GM19023 (cell line): ENCODE measurements around the gene YEATS4.
"Not testable (repeated sequence)": the region's sequence is repeated elsewhere in the genome, so short reads cannot be mapped to it uniquely, and the experiment has no call there.

ENCODE experiments used
- ATAC-seq: cut with Tn5 transposase; IDR thresholded peaks from one replicate; pipeline ENCODE4 v1.9.1; 2021; ENCODE audit warnings: mild to moderate bottlenecking, moderate library complexity; ENCODE audit not compliant: unreplicated experiment

Gene YEATS4

DNA sequence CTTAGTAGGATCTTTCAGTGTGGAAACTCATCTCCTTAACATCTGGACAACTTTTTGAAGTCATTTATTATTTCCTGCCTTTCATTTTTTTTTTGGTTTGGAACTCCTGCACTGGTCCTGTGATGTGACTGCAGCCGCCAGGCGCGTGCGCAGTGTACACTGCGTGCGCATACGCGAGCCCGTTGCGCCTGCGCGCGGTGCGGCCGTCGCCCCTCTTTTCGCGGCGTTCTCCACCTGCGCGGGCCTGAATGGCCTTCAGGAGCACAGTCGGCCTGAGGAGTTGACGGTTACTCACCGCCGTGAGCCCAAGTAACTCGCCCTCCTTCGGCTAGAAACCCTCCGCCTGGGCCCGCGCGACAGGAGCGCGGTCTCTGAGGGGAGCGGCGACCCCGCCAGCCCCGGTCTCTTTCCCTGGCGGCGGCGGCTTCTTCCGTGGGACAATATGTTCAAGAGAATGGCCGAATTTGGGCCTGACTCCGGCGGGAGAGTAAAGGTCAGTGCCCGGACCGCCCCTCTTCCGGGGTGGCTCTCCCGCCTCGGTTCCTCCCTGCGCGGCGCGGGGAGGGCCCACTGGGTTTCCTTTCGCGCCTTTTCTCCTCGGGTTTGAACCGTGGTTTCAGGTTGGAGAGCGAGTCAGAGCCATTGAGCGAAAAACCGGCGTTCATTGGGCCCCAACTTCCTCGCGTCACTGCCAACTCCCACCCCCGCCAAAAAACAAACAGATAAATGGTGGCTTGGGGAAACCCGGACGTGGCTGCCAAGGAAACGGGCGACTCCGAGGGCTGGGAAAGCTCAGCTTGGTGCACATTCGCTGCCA is at the start of gene YEATS4:
Gene YEATS4, plus strand, starts transcription at position 213 of the 817 bp plus-strand sequence. Its CDS starts 230 bp downstream, at position 443.
- peak; percentile 86 for ATAC-seq

DNA sequence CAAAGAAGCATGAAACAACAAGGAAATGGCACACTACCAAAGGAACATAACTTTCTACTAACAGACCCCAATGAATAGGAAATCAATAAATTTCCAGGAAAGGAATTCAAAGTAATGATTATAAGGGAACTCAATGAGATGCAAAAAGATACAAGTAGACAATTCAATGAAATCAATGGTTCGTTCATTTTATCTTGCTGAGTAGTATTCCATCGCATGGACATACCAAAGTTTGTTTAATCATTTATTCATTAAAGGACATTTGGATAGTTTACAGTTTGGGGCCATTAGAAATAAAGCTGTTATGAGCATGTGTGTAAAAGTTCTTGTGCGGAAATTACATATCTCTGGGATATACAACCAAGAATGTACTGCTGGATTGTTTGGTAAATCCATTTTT is 46.3 kb upstream of the YEATS4 start:
- ATAC-seq: no peak

DNA sequence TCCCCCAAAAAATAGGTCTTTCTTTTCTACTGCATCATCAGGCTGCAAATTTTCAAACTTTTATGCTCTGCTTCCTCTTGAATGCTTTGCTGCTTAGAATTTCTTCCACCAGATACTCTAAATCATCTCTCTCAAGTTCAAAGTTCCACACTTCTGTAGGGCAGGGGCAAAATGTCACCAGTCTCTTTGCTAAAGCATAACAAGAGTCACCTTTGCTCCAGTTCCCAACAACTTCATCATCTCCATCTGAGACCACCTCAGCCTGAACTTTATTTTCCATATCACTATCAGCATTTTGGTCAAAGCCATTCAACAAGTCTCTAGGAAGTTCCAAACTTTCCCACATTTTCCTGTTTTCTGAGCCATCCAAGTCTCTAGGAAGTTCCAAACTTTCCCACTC is 42.8 kb upstream of the YEATS4 start:
- not testable (repeated sequence) for ATAC-seq

- ATAC-seq: not testable (repeated sequence)
These were observed 42.3 kb upstream of the YEATS4 start for GRCh38 chr12:69317233-69317632.

- ATAC-seq: no peak
These were observed 41.3 kb upstream of the YEATS4 start for GRCh38 chr12:69318225-69318624.

DNA sequence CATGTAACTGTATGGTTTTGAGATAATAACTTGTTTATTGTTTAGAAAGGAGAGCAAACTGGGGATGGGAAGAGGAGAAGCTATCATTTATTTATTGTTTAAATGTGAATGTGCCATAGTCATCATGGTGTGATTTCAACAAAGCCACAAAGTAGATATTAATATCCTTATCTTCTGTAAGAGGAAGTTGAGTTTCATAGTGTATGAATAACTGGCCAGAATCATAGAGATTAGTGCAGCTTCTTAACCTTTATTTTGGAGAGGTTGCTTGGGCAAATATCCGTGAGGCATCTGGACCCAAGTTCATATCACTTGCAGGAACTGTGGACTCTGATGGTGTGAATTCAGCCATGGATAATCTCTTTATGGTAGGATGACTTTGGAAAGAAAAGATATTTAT is 38.2 kb upstream of the YEATS4 start:
- ATAC-seq: no peak

DNA sequence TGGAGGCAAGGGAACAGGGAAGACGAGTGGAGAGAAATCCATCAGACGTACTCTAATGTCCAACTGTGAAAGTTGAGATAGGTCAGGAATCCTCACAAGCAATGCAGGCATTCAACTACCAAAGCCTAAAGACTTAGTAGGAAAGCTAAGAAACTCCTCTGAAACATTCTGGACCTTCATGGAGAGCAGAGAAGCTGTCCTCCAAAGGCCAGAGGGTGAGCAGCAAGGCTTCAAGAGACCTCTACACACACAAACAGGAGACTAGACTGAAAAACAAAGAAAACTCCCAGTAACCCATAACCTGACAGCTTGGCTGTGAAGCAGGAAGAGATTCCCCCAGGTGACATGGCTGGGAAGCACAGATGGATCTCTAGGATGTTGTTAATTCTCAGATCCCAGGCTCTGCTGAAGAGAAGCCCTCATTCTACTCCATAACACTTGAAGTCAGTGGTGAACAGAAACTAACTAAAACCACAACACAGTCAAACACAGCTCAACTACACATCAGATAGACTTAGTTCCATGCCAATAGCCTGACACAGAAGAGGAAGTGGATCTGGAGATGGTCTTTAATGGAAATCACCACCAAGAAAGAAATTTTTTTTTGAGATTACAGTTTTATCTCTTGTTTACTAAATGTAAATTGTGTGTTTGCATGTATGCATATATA is 34.6 kb upstream of the YEATS4 start:
- peak; percentile 93 for ATAC-seq

- ATAC-seq: no peak
These were observed 31.1 kb upstream of the YEATS4 start for GRCh38 chr12:69328426-69328825.

- ATAC-seq: no peak
These were observed 29.7 kb upstream of the YEATS4 start for GRCh38 chr12:69329669-69330428.

DNA sequence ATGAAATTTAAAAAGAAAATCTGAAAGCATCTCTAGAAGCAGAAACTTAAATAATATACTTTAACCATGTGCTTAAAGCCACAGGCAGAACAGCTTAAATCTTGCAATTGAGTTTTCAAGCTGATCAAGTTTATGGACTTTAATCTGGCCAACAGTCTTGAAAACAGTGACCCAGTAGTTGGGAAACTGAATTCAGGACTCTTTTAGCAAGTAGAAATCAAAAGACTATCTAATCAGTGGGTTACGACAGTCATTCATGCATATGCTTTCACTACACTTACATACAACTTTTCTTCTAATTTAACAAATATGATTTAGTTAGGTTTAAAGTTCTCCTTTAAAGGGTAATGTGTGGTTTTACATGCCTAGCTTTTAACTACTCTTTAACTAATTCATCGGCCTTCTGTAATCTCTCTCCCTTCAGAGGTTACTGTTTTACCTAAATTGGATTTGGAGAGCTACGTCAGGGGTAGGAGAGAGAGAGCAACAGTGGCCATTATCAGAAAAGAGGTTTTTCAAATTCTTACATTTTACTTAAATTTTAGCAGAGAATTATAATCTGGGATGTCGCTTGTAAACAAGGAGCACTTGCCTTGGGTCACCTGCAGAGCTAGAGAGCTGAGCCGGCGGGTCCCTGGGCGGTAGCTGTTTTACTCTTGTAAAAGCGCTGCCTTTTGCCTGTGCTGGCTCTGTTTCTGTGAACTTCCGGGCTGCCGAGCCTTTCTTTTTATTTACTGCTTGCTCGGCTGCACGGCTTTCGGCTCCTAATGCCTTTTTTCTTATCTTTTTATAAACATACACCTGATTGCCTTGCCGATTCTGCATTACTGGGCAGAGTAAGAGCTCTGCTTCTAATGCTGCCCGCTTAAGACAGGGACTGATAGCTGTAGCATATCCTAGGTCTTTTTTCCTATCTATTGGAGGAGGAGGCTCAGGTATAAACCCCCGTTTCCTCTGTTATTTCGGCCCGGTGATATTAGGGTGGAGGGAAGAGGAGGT is 28.8 kb upstream of the YEATS4 start:
- ATAC-seq: peak; percentile 81

DNA sequence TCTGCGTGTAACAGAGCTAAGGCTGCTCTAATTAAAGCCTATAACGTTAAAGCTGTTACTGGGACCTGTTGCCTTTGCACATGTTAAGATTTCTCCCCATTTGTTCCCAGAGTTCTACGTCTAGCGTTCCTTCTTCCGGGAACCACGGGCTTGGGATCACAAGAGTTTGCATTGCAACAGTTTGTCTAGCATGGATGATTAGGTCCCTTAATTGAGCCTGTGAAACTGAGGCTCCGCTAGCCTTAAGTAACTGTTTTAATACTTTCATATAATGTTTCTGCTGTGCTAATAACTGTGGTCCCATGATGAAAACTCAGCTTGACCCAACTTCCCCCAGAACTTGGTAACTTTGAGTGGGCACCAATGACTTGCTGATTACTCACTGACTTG is 28.0 kb upstream of the YEATS4 start:
- ATAC-seq: no peak

- ATAC-seq: no peak
These were observed 27.4 kb upstream of the YEATS4 start for GRCh38 chr12:69331909-69332684.

- no peak for ATAC-seq
These were observed 26.7 kb upstream of the YEATS4 start for GRCh38 chr12:69332815-69333358.

GRCh38 chr12:69334158-69334557 is 25.4 kb upstream of the YEATS4 start:
- no peak for ATAC-seq

DNA sequence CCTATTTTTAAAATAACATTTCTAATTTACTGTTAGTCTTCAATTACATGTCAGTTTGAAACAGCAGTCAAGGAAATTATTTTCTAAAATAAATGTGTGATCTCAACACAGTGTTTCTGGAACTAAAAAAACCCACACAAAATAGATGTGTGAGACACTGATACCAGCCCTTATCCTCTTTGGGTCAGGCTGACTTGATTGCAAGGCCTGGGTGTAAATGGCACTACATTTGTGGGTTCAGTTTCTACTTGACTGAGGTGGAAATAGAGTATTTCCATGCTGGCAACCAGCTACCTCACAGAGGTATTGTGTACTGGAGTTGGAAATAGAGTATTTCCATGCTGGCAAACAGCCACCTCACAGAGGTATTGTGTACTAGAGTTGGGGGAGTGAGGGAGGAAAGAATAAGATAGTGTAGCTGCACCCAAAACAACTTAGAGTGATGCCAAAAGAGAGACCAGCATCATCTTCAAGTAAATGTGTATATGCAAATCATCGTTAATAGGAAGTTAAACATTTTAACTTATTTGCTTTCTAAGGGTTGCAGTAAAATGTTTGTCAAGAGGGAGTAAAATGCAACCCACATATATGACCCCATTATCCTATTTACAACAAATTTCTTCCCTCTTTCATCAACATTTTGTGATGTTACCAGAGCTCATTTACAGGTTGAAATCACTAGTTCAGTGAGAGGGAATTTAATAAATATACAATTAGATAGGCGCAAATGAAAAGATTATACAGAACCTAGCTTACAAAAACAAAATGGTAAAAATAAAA is 22.0 kb upstream of the YEATS4 start:
- no peak for ATAC-seq

DNA sequence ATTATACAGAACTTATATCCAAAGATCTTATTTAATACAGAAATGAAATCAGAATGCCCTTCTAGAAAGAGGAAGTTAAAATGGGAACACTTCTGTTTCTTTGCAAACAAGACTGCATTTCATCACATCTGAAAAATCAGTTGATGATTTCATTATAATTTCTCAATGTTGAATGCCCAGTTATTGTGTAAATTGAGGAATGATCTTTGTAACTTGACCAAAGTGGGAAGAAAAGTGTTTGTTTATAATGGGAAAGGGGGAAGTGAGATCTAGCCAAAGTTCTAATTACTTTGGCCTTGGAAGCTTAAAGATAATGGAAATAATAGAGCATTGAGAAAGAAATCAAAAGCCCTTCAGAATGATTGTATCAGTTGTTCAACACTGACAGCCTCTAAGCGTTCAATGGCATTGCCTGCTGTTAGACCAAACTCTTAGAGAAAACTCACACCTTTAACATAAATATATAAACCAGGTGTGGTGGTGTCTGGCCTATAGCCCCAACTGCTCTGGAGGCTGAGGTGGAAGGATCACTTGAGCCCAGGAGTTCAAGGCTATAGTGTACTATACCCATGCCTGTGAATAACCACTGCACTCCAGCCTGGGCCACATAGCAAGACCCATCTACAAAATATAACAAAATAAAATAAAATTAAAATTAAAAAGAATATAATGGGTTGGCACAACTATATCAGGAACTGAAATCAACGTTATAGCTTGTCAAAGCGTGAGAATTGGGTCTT is 21.3 kb upstream of the YEATS4 start:
- ATAC-seq: no peak

DNA sequence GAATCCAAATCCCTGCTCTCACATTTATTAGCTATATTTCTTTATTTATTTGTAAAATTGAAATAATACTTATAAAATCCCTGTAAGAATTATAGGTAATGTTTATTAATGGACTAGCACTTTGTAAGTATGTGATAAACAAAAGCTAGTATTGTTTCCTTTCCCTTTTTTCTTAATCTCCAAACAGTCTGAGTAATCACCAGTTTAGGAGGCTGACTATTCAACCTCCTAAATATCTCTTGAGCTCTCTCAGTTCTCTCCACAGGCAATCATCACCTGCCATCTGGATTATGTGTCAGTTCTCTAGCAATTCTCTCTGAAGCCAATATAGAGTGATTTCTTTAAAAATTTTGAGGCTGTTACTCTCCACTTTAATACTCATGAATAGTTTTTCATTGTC is 20.6 kb upstream of the YEATS4 start:
- no peak for ATAC-seq

DNA sequence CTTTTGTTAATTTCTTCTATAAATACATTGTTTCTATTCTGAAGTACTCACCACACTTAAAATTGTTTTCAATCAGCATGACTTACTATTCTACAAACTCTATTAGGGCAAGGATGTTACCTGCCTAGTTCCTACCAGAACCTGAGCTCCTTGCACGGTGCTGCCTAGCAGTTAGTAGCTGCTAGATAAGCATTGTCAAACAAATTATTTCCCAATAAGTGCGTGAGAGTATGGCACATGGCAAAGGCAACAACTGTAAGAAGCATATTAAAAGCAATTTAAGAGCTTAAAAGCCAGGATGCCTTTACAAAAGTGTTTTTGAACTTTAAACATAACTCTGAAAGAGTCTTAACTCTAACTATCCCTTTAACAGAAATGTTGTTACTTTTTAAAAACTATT is 19.5 kb upstream of the YEATS4 start:
- no peak for ATAC-seq
